ENCODE measurements around the gene CYP20A1.

DNA sequence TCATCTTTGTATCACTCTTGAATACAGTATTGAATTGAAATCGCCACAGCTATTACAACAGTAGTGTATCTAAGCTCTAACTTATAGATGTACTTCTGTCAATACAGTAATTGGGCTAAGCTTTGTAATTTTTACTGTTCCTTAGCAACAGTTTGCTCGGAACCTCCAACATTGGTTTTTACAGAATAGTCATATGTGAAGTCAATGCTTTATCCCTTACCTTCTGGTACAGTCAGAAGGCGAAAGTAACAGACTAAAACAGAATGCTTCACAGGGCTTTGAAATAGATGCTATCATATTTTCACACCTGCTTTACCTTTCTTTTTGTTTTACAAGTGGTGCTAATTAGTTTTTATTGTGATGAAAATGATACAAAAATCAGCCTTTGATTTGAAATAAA lies 46.9 kb upstream of the CYP20A1 start:
- TF ChIP-seq POLR2A (IDR thresholded peaks at IDR 0.05; ENCODE audit: low read length) (no peak), GATA1 (IDR thresholded peaks at IDR 0.05; ENCODE audit: low read depth, low read length) (no peak)

Data from erythroblast (primary cell).